SU-DHL-6 (cell line): ENCODE measurements around the gene SMPDL3A.

Experiments
- EZH2phosphoT487 ChIP-seq: fragments of 200-600 bp; sonication (generic), shearing (Covaris generic); conservative IDR thresholded peaks from 2 replicates; pipeline ENCODE4 v1.6.1; 2018; ENCODE audit warnings: mild to moderate bottlenecking, antibody characterized with exemption, low read length, moderate library complexity, mixed read lengths
- TF ChIP-seq, protein P1 (sequence below): fragments of 200-600 bp; sonication (generic); IDR thresholded peaks from one replicate; pipeline ENCODE4 v1.5.1; 2017; ENCODE audit warnings: antibody characterized with exemption, mild to moderate bottlenecking, low read length, moderate library complexity; ENCODE audit not compliant: insufficient read depth, poor library complexity, severe bottlenecking

DNA sequence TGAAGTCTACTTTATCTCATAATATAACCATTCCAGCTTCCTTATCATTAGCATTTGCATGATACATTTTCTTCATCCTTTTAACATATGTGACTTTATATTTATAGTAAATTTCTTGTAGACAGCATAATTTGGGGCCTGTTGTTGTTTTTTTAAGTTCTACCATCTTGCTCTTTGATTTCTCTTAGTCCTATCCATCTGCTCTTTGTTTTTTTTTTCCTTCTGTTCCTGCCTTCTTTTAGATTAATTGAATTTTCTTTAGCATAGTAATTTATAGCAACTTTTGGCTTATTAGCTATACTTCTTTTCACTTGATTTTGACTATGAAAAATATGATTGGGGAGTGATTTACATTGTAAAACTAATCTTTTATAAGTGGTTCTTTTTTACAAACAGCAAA, 28.7 kb upstream of the SMPDL3A start:
- no peak for TF ChIP-seq EZH2phosphoT487
- TF ChIP-seq, protein P1, sequence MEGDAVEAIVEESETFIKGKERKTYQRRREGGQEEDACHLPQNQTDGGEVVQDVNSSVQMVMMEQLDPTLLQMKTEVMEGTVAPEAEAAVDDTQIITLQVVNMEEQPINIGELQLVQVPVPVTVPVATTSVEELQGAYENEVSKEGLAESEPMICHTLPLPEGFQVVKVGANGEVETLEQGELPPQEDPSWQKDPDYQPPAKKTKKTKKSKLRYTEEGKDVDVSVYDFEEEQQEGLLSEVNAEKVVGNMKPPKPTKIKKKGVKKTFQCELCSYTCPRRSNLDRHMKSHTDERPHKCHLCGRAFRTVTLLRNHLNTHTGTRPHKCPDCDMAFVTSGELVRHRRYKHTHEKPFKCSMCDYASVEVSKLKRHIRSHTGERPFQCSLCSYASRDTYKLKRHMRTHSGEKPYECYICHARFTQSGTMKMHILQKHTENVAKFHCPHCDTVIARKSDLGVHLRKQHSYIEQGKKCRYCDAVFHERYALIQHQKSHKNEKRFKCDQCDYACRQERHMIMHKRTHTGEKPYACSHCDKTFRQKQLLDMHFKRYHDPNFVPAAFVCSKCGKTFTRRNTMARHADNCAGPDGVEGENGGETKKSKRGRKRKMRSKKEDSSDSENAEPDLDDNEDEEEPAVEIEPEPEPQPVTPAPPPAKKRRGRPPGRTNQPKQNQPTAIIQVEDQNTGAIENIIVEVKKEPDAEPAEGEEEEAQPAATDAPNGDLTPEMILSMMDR: no peak
